Type B pancreatic cell (in vitro differentiated cells): ENCODE results near the gene ANKRD35. TPM values are rescaled to one million over a fixed set of nuclear protein-coding genes. Genes with fewer than 3 reads are reported as not detected.
A peak's percentile ranks its signal among the peaks of the same experiment; 100 is the strongest.
"Not testable (repeated sequence)": the region's sequence is repeated elsewhere in the genome, so short reads cannot be mapped to it uniquely, and the experiment has no call there.

Experiments
- DNase-seq: peaks from one replicate; pipeline ENCODE4 v3.0.0; 2021; ENCODE audit warnings: mixed read lengths; ENCODE audit not compliant: unreplicated experiment; ENCODE audit errors: extremely low spot score
- H3K27ac Mint-ChIP-seq: 2 replicates; pipeline ENCODE4 v1.8.0; 2021; ENCODE audit warnings: mild to moderate bottlenecking, mixed read lengths
- H3K27me3 Mint-ChIP-seq: 2 replicates; pipeline ENCODE4 v1.8.0; 2021; ENCODE audit warnings: mixed read lengths
- H3K36me3 Mint-ChIP-seq: 2 replicates; pipeline ENCODE4 v1.8.0; 2021; ENCODE audit warnings: mixed read lengths
- H3K4me1 Mint-ChIP-seq: one replicate; pipeline ENCODE4 v1.8.0; 2021; ENCODE audit warnings: mixed read lengths; ENCODE audit not compliant: unreplicated experiment
- H3K4me3 Mint-ChIP-seq: 2 replicates; pipeline ENCODE4 v1.8.0; 2021; ENCODE audit warnings: mild to moderate bottlenecking, mixed read lengths
- H3K9me3 Mint-ChIP-seq: 2 replicates; pipeline ENCODE4 v1.8.0; 2021; ENCODE audit warnings: mixed read lengths
- total RNA-seq: library from RNA; stranded (reverse); gene quantifications from 2 replicates; pipeline ENCODE4 v1.2.1, GENCODE V29; 2021; ENCODE audit warnings: low replicate concordance
- TF ChIP-seq, protein P1 (sequence below): fragments of 200-600 bp; sonication (generic); conservative IDR thresholded peaks from 2 replicates; pipeline ENCODE4 v1.5.0; 2021; ENCODE audit warnings: antibody characterized with exemption, mild to moderate bottlenecking

Gene ANKRD35
- total RNA-seq, 1 donor from 2014 or later: 0.56 TPM

GRCh38 chr1:145846201-145846612 is 39.5 kb downstream of the ANKRD35 start:
- peaks cover 5% of the 10 kb centered on the region for H3K4me1 Mint-ChIP-seq
- DNase-seq: no peak
- H3K4me3 Mint-ChIP-seq: no peak overlapping the region
- H3K9me3 Mint-ChIP-seq: no peaks in the 10 kb centered on the region
- H3K36me3 Mint-ChIP-seq: peaks cover 16% of the 10 kb centered on the region
- no peak overlapping the region for H3K27ac Mint-ChIP-seq
- TF ChIP-seq, protein P1, sequence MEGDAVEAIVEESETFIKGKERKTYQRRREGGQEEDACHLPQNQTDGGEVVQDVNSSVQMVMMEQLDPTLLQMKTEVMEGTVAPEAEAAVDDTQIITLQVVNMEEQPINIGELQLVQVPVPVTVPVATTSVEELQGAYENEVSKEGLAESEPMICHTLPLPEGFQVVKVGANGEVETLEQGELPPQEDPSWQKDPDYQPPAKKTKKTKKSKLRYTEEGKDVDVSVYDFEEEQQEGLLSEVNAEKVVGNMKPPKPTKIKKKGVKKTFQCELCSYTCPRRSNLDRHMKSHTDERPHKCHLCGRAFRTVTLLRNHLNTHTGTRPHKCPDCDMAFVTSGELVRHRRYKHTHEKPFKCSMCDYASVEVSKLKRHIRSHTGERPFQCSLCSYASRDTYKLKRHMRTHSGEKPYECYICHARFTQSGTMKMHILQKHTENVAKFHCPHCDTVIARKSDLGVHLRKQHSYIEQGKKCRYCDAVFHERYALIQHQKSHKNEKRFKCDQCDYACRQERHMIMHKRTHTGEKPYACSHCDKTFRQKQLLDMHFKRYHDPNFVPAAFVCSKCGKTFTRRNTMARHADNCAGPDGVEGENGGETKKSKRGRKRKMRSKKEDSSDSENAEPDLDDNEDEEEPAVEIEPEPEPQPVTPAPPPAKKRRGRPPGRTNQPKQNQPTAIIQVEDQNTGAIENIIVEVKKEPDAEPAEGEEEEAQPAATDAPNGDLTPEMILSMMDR: peak; percentile 72
- no peaks in the 10 kb centered on the region for H3K27me3 Mint-ChIP-seq

- no peak within 1 kb of the TSS for H3K4me3 Mint-ChIP-seq
- no peak within 1 kb of the TSS for H3K27ac Mint-ChIP-seq
- no peaks in the 10 kb centered on the region for H3K9me3 Mint-ChIP-seq
- H3K36me3 Mint-ChIP-seq: peaks cover 12% of the 10 kb centered on the region
- TF ChIP-seq, protein P1: peak; percentile 96
- DNase-seq: peak; percentile 85
- H3K27me3 Mint-ChIP-seq: no peaks in the 10 kb centered on the region
- peaks cover 5% of the 10 kb centered on the region for H3K4me1 Mint-ChIP-seq
Observed at GRCh38 chr1:145845514-145846161, 40.0 kb downstream of the ANKRD35 start, which contains the start of gene NUDT17. Gene NUDT17 (plus strand): TSS chr1:145845630. CDS start chr1:145845641, 11 bp downstream.

DNA sequence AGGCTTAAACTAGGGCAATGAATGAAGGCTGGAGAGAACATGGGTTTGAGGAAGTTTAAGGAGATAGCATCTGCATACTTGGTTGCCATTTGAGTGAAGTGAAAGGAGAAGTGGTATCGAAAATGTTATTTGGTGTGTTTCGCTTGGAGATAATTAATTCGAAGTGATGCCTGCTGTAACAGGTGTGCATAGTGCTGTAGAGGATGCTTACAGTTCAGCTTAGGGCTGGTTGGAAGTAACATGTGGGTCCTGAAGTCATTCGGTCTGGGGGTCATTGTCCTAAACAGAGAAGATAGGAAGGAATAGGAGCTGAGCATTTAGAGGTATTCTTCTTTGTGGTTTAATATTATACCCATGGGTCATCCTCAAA is 40.5 kb downstream of the ANKRD35 start:
- Mint-ChIP-seq H3K9me3 (no peaks in the 10 kb centered on the region), H3K4me1 (peaks cover 5% of the 10 kb centered on the region)

GRCh38 chr1:145843031-145843430 is 42.6 kb downstream of the ANKRD35 start:
- H3K4me1 Mint-ChIP-seq: peaks cover 5% of the 10 kb centered on the region
- TF ChIP-seq, protein P1: no peak
- H3K4me3 Mint-ChIP-seq: no peak overlapping the region
- DNase-seq: no peak
- H3K27me3 Mint-ChIP-seq: no peaks in the 10 kb centered on the region
- H3K9me3 Mint-ChIP-seq: no peaks in the 10 kb centered on the region
- peaks cover 11% of the 10 kb centered on the region for H3K36me3 Mint-ChIP-seq
- H3K27ac Mint-ChIP-seq: no peak overlapping the region

More for the DNA sequence above, 40.5 kb downstream of the ANKRD35 start:
- TF ChIP-seq, protein P1: no peak
- H3K27ac Mint-ChIP-seq: no peak overlapping the region
- H3K27me3 Mint-ChIP-seq: no peaks in the 10 kb centered on the region
- DNase-seq: no peak
- no peak overlapping the region for H3K4me3 Mint-ChIP-seq
- peaks cover 10% of the 10 kb centered on the region for H3K36me3 Mint-ChIP-seq

DNA sequence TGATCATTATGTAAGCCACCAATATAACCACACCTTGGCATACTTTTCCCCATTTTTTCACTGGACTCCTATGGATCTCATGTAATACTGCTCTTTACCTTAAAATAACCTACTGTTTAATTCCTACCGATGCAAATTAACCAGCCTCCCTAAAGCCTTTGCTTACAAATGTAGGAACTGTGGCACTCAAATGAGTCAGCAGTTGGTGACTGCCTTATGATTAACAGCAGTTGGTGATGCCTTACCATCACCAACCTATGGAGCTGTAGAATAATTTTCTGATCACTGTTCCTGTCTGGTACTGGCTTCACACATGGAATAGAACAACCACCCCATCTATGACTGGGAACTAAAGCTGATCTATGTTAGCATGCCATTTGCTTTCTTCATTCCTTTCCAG is 48.0 kb downstream of the ANKRD35 start:
- no peak for DNase-seq
- Mint-ChIP-seq H3K27ac (no peak overlapping the region), H3K9me3 (no peaks in the 10 kb centered on the region), H3K4me3 (no peak overlapping the region), H3K27me3 (no peaks in the 10 kb centered on the region), H3K36me3 (peaks cover 24% of the 10 kb centered on the region), H3K4me1 (no peaks in the 10 kb centered on the region)
- TF ChIP-seq, protein P1: no peak

DNA sequence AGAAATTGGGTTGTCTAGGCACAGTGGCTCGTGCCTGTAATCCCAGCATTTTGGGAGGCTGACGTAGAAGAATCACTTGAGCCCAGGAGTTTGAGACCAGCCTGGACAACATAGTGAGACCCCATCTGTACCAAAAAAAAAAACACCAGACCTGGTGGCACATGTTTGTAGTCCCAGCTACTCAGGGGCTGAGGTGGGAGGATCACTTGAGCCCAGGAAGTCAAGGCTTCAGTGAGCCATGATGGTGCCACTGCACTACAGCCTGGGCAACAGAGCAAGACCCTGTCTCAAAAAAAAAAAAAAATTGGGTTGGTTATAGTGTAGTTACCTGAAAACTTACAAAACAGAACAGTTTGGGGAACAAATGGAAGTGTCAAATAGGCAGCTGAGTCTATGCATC is 54.9 kb downstream of the ANKRD35 start:
- H3K36me3 Mint-ChIP-seq: peaks cover 47% of the 10 kb centered on the region

More for the DNA sequence above, 54.9 kb downstream of the ANKRD35 start:
- not testable (repeated sequence) for H3K27me3 Mint-ChIP-seq, H3K27ac Mint-ChIP-seq, DNase-seq, H3K4me3 Mint-ChIP-seq, H3K4me1 Mint-ChIP-seq, H3K9me3 Mint-ChIP-seq
